BE2C (cell line): Measurements from ENCODE around the gene FAM107B.
A peak's percentile ranks its signal among the peaks of the same experiment; 100 is the strongest.
"Not testable (repeated sequence)": the region's sequence is repeated elsewhere in the genome, so short reads cannot be mapped to it uniquely, and the experiment has no call there.

Source experiments
- DNase-seq: peaks from one replicate; pipeline ENCODE4 v3.0.0-alpha.2; 2020
- H3K27me3 ChIP-seq: fragments of 250-450 bp; sonication (Bioruptor Pico); 2 replicates; pipeline ENCODE4 v1.5.1; 2020; ENCODE audit warnings: mild to moderate bottlenecking
- H3K36me3 ChIP-seq: fragments of 250-450 bp; sonication (Bioruptor Pico); 2 replicates; pipeline ENCODE4 v1.5.1; 2020; ENCODE audit warnings: mild to moderate bottlenecking
- H3K4me1 ChIP-seq: fragments of 250-450 bp; sonication (Bioruptor Pico); 2 replicates; pipeline ENCODE4 v1.5.1; 2020
- H3K4me3 ChIP-seq: 2 replicates; pipeline ENCODE4 v1.5.1; 2011; ENCODE audit warnings: low read depth, low read length
- H3K9me3 ChIP-seq: fragments of 250-450 bp; sonication (Bioruptor Pico); 2 replicates; pipeline ENCODE4 v1.5.1; 2020
- CTCF ChIP-seq: IDR thresholded peaks from 2 replicates; pipeline ENCODE4 v1.5.1; 2012; ENCODE audit warnings: mild to moderate bottlenecking, low read depth, low read length

The FAM107B gene

GRCh38 chr10:14724931-14725330 lies 49.8 kb downstream of the FAM107B start:
- no peak for TF ChIP-seq CTCF
- Histone ChIP-seq H3K4me3 (no peak overlapping the region), H3K36me3 (no peaks in the 10 kb centered on the region), H3K9me3 (no peaks in the 10 kb centered on the region; the same call in 1 of the 2 replicates), H3K4me1 (no peaks in the 10 kb centered on the region), H3K27me3 (no peaks in the 10 kb centered on the region)
- no peak for DNase-seq

- TF ChIP-seq CTCF: no peak
- H3K36me3 ChIP-seq: no peaks in the 10 kb centered on the region
- no peak for DNase-seq
- H3K4me3 ChIP-seq: no peak overlapping the region
- no peaks in the 10 kb centered on the region; the same call in 1 of the 2 replicates for H3K9me3 ChIP-seq
- no peaks in the 10 kb centered on the region for H3K4me1 ChIP-seq
- no peaks in the 10 kb centered on the region for H3K27me3 ChIP-seq
Measured at GRCh38 chr10:14723052-14723689, 51.5 kb downstream of the FAM107B start.

GRCh38 chr10:14717552-14717951 lies 57.1 kb downstream of the FAM107B start:
- Histone ChIP-seq H3K4me3 (no peak overlapping the region), H3K27me3 (no peaks in the 10 kb centered on the region), H3K4me1 (peaks cover 10% of the 10 kb centered on the region), H3K9me3 (no peaks in the 10 kb centered on the region; the same call in 1 of the 2 replicates), H3K36me3 (no peaks in the 10 kb centered on the region)
- no peak for TF ChIP-seq CTCF
- no peak for DNase-seq

GRCh38 chr10:14712991-14713424 lies 61.7 kb downstream of the FAM107B start:
- no peak overlapping the region for H3K4me3 ChIP-seq
- no peaks in the 10 kb centered on the region for H3K27me3 ChIP-seq
- TF ChIP-seq CTCF: no peak
- DNase-seq: peak; percentile 55
- peaks cover 11% of the 10 kb centered on the region for H3K4me1 ChIP-seq
- no peaks in the 10 kb centered on the region for H3K36me3 ChIP-seq
- no peaks in the 10 kb centered on the region for H3K9me3 ChIP-seq

GRCh38 chr10:14709344-14709743 lies 65.4 kb downstream of the FAM107B start:
- peaks cover 19% of the 10 kb centered on the region for H3K4me1 ChIP-seq

GRCh38 chr10:14707481-14707880 lies 67.2 kb downstream of the FAM107B start:
- no peaks in the 10 kb centered on the region for H3K27me3 ChIP-seq
- H3K4me3 ChIP-seq: no peak overlapping the region
- DNase-seq: peak; percentile 28
- no peak for TF ChIP-seq CTCF
- H3K36me3 ChIP-seq: no peaks in the 10 kb centered on the region
- H3K9me3 ChIP-seq: no peaks in the 10 kb centered on the region
- peaks cover 8% of the 10 kb centered on the region for H3K4me1 ChIP-seq

More at GRCh38 chr10:14709344-14709743, 65.4 kb downstream of the FAM107B start:
- H3K36me3 ChIP-seq, H3K4me3 ChIP-seq, H3K9me3 ChIP-seq, H3K27me3 ChIP-seq, DNase-seq: not testable (repeated sequence)
